CD4-positive, alpha-beta T cell treated with Interleukin-15 for 4 hours (primary cell): ENCODE results near the gene POLR1G.

Source experiments
- DNase-seq: peaks from one replicate; pipeline ENCODE4 v3.0.0-alpha.2; 2020; ENCODE audit warnings: low spot score

POLR1G gene

DNA sequence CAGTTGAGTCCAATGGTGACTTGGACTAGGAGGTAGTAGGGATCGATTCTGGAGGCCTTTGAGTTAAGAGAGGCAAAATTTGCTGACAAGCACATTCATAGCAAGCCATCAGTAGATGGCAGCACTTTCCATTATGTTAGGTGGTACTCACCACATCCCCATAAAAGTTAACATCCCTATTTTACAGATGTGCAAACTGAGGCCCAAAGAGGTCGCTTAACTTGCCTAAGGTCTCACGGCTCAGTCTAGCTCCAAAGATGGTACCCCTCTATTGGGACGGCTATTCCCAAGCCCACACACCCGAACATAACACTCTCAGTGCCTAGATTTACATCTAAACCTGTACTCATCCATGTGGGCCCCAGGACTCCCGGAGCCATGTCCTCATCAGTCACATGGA, 39.9 kb downstream of the POLR1G start:
- DNase-seq: peak; percentile 54

DNA sequence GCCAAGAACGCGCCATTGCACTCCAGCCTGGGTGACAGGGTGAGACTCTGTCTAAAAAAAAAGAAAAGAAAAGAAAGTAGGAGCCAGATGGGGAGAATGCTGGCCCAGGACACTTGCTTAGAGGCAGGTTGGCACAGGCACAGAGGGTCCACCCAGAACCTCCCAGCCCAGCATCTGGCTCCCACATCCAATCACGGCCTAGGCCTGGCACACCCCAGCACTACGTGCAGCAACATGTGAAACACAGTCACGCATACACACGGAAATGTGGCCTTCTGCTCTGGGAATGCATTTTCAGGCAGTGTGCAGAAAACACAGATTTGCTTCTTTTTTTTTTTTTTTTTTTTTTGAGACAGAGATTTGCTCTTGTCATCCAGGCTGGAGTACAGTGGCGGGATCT, 40.5 kb downstream of the POLR1G start:
- no peak for DNase-seq

DNA sequence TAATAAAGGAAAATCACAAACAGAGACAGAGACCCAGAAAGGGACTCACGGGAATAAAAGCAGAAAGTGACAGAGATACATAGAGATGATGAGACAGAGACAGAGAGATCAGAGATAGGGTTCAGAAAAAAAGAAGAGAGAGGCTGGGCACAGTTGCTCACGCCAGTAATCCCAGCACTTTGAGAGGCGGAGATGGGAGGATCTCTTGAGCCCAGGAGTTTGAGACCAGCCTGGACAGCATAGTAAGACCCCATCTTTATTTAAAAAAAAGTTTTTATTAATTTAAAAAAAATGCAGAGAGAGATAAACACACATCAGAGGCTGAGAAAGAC, 41.9 kb downstream of the POLR1G start:
- DNase-seq: no peak

DNA sequence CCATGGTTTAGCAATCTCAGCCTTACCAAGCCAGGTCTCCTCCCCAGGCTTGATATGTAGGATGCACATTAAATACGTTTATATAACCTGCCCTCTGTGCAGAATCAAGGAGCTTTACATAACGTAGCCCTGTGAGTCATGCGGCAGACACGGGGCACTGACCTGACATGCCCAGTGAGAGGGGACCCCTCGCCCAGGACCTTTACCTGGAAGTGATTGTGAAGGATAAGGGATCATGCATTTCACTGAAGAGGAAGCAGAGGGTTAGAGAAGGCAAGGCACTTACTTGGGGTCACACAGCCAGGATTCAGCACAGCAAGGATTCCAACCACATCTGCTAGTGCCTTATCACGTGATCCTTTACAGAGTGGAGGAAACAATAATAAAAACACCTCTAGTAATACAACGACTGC, 42.4 kb downstream of the POLR1G start:
- peak; percentile 28 for DNase-seq

DNA sequence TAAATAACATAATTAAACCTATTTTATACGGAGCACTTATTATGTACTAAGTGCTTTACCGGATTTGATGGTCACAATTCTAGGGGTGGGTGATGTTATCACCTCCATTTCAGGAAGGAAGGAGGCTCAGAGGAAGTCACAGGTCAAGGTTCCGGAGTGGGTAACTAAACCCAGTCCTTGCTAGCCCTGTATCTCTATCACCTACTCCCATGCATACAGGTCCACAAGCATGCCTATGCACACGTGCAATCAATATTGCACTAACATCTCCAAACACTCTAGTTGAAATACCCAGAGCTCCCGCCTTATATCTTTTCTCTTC, 43.5 kb downstream of the POLR1G start:
- DNase-seq: peak; percentile 67

DNA sequence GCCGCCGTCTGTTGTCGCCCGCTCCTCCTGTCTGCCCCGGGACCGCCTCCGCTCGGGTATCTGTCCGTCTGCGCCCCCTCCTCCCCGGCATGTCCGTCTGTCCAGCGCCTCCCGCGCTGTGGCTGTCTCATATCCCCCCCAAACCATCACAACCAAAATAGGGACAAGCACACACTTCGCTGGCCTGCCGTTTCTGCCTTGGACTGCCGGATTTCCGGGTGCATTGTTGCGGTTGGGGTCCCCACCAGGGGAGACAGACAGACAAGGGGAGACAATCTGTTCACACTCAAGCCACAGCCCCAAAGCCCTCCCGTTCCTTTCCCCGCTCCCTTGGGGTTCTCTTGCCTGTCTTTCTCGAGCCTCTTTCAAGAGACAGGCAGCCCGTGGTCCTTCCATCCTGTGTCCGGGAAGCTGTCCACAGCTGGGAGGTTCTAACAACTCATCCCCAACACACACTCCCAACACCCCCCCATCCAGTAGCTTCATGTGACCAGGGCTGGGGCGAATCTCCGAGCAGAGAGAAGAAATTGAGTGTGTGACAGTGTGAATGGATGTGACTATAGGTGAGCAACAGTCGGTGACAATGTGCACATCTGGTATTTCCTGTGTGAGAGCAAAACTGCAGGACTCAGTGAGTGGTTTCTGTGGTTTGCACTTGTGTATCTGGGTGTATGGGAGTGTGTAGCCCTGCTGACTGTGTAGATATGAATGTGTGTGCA, 44.8 kb downstream of the POLR1G start:
- peak; percentile 87 for DNase-seq

DNA sequence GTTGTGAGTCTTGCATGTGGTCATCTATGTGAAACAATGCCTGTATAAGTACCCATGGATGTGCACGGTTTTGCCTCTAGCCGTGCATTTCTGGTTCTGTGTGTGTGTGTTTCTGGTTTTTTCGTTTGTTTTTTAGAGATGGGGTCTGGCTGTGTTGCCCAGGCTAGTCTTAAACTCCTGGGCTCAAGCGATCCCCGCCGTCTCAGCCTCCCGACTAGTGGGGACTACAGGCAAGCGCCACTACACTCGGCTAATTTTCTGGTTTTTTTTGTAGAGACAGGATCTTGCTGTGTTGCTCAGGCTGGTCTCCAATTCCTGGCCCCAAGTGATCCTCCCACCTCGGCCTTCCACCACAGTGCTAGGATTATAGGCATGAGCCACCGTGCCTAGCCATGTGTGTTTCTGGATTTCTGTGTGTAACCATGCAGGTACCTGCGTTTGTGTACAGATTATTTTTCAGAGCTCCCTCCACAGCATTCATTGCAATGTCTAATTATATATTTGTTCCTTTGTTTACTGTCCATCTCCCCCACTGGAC, 45.5 kb downstream of the POLR1G start:
- DNase-seq: no peak

DNA sequence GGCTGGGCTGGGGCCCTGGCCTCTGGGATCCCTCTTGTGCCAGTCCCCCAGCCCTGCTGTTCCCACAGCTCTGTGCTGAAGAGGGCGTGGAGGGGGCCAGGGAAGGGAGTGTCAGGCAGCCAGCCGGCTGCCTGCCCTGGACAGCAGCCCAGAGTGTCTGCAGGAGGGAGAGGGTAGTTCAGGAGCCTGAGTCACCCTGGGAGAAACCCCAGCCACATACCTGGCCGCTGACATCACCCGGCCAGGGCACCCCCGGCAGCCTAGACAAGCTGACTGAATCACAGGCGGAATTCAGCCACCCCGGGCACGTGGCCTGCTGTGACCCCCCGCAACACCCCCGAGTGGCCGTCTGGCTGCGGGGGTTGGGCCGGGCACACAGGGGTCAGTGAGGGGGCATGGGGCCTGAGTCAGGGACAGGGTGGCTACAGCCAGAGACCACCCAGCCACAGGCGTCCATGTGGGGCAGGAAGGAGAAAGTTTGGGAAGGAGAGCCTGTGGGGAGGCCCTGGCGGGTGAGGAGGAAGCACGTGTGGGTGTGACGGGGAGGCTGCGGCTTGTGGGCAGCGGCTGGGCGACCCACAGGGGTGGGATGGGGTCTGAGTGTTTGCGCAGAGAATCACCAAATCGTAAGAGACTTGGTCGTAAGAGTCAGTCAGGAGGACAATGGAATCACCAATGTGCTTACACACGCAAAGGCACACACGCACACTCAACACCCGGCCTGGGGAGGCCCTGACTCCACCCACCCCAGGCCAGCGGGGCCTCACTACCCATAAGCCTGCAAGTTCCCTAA, 49.5 kb downstream of the POLR1G start:
- DNase-seq: peak; percentile 76

DNA sequence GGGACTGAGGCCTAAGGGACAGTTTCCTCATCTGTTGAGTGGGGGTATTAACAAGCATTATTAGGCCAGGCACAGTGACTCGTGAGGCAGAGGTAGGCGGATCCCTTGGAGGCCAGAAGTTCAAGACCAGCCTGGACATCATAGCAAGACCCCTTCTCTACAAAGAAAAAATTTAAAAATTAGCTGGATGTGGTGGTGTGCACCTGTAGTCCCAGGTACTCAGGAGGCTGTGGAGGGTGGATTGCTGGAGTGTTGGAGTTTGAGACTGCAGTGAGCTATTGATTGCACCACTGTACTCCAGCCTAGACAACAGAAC, 50.0 kb downstream of the POLR1G start:
- no peak for DNase-seq

DNA sequence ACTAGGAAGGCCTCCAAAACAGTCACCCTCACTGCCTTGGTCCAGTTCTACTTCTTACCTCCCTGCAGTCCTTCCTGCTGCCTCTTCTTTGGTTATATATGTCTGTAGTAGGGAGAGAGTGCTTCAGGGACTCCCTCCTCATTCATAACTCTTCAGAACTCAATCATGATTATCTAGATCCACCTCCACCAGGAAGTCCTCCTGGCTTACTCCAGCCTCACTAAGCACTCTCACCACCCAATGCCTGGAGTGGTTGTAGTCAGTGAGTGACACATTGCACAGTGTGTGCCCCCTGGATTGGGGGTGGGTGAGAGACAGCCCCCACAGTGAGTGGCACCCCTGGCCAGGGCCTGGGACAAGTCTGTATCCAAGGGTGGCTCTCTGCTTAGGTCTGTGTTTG, 51.3 kb downstream of the POLR1G start:
- no peak for DNase-seq
